Lung (tissue), 12 donors: Measurements from ENCODE around the gene TTL. TPM values are rescaled to one million over a fixed set of nuclear protein-coding genes. Genes with fewer than 3 reads are reported as not detected.

ENCODE experiments used
- ATAC-seq: fragments of 200-7000 bp; cut with Tn5 transposase; one replicate; pipeline ENCODE4 v1.9.1; 2020; ENCODE audit warnings: moderate number of reproducible peaks; ENCODE audit not compliant: insufficient read depth, low FRiP score
- DNase-seq, 3 donors: peaks; one replicate each; pipeline ENCODE4 v3.0.0-alpha.2; 2013 to 2017
- H3K27ac ChIP-seq, 2 donors: one replicate each; pipeline ENCODE4 v1.5.1; 2013; ENCODE audit warnings: mild to moderate bottlenecking in 2 of 2, moderate library complexity in 2 of 2, control low read depth in 1 of 2, inconsistent platforms in 1 of 2, low read depth in 1 of 2, low read length in 1 of 2
- H3K27me3 ChIP-seq, 3 donors: one replicate each; pipeline ENCODE4 v1.5.1; 2013; ENCODE audit warnings: low read length in 2 of 3; ENCODE audit not compliant: control insufficient read depth in 3 of 3, insufficient read depth in 3 of 3
- H3K36me3 ChIP-seq, 4 donors: one replicate each; pipeline ENCODE4 v1.5.1; 2013; ENCODE audit warnings: low read length in 4 of 4, mild to moderate bottlenecking in 1 of 4, moderate library complexity in 1 of 4; ENCODE audit not compliant: control insufficient read depth in 4 of 4, insufficient read depth in 4 of 4
- H3K4me1 ChIP-seq, 5 donors: one replicate each; pipeline ENCODE4 v1.5.1; 2013; ENCODE audit warnings: low read length in 5 of 5, mild to moderate bottlenecking in 2 of 5, moderate library complexity in 1 of 5; ENCODE audit not compliant: control insufficient read depth in 5 of 5, insufficient read depth in 5 of 5
- H3K4me3 ChIP-seq: one replicate; pipeline ENCODE4 v1.5.1; 2013; ENCODE audit warnings: mild to moderate bottlenecking, control low read depth, moderate library complexity
- H3K9ac ChIP-seq, 2 donors: one replicate each; pipeline ENCODE4 v1.5.1; 2013; ENCODE audit warnings: low read length in 2 of 2, control low read depth in 1 of 2; ENCODE audit not compliant: insufficient read depth in 1 of 2
- H3K9me3 ChIP-seq, 4 donors: one replicate each; pipeline ENCODE4 v1.5.1; 2013; ENCODE audit warnings: low read length in 3 of 4, mild to moderate bottlenecking in 1 of 4, moderate library complexity in 1 of 4; ENCODE audit not compliant: control insufficient read depth in 4 of 4, insufficient read depth in 3 of 4
- WGBS, 2 donors: extraction: QIAGEN DNeasy Blood & Tissue Kit; methylation state at CpG; one replicate each; pipeline ENCODE4 v1.1.7; 2013; 5-methylcytosine and 5-hydroxymethylcytosine counted together
- polyA plus RNA-seq, 2 donors: library from polyadenylated mRNA; stranded (reverse); fragments of 200-250 nt; gene quantifications; one replicate each; pipeline ENCODE4 v1.2.1, GENCODE V29; 2013
- total RNA-seq, 2 donors: library from RNA; depleted of rRNA in 1 of 2; stranded (reverse); fragments of >200 nt in 1 of 2; gene quantifications; one replicate each; pipeline ENCODE4 v1.2.1, GENCODE V29; 2014 to 2021
- TF ChIP-seq, protein P1 (sequence below): IDR thresholded peaks from 2 replicates; pipeline ENCODE4 v1.5.1; 2012; ENCODE audit warnings: mild to moderate bottlenecking; ENCODE audit errors: control extremely low read depth, extremely low read depth
- donor health status: control.
- donor health status: control.
- donor health status: Bipolar disorder and iron deficiency.
- donor health status: healthy.
- donor health status: DM: yes; HTN: yes; CAD: no.

The TTL gene
- total and polyA plus RNA-seq, 4 donors, result 12.5 to 32.8 (median 22.8) TPM

DNA sequence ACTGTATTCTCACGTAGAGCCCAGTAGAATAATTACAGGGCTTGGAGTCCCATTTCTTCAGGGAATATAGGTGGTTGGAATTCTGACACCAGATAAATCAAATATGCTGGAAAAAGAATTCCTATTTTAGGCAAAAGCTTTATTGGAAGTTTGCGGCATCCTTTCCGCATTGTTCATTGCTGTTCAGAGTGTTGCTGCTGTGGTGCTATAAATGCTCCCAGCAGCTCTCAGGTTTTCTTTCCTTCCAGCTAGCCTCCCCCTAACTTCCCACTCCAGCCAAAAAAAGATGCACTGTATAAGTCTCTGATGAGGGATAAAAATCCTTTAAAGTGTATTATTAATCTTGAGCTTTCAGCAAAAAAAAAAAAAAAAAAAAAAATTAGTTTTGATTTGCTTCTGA is 34.8 kb downstream of the TTL start:
- H3K27me3 ChIP-seq, result no peaks in the 10 kb centered on the region
- TF ChIP-seq, protein P1, sequence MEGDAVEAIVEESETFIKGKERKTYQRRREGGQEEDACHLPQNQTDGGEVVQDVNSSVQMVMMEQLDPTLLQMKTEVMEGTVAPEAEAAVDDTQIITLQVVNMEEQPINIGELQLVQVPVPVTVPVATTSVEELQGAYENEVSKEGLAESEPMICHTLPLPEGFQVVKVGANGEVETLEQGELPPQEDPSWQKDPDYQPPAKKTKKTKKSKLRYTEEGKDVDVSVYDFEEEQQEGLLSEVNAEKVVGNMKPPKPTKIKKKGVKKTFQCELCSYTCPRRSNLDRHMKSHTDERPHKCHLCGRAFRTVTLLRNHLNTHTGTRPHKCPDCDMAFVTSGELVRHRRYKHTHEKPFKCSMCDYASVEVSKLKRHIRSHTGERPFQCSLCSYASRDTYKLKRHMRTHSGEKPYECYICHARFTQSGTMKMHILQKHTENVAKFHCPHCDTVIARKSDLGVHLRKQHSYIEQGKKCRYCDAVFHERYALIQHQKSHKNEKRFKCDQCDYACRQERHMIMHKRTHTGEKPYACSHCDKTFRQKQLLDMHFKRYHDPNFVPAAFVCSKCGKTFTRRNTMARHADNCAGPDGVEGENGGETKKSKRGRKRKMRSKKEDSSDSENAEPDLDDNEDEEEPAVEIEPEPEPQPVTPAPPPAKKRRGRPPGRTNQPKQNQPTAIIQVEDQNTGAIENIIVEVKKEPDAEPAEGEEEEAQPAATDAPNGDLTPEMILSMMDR, result no peak
- no peak overlapping the region for H3K4me3 ChIP-seq
- H3K9me3 ChIP-seq, result no peaks in the 10 kb centered on the region
- WGBS, 2 donors, result 99% methylated on average over 3 of the region's 3 CpGs
- peaks cover 5 to 19% (median 11%) of the 10 kb centered on the region in 4 donors for H3K36me3 ChIP-seq
- ATAC-seq, result no peak
- DNase-seq, result no peak
- H3K27ac ChIP-seq, result no peak overlapping the region
- no peaks in the 10 kb centered on the region for H3K4me1 ChIP-seq
- H3K9ac ChIP-seq, result no peak overlapping the region

- no peak overlapping the region for H3K9ac ChIP-seq
- no peaks in the 10 kb centered on the region for H3K9me3 ChIP-seq
- ATAC-seq (no peak), DNase-seq (no peak)
- TF ChIP-seq, protein P1, result no peak
- H3K4me1 ChIP-seq, result no peaks in the 10 kb centered on the region
- no peak overlapping the region for H3K4me3 ChIP-seq
- H3K27me3 ChIP-seq, result no peaks in the 10 kb centered on the region
- H3K27ac ChIP-seq, result no peak overlapping the region
- 85 to 96% methylated on average over 7 of the region's 7 CpGs for WGBS, 2 donors
- peaks cover 5 to 20% (median 17%) of the 10 kb centered on the region in 4 donors for H3K36me3 ChIP-seq
These were observed 36.9 kb downstream of the TTL start for GRCh38 chr2:112518807-112519206.

GRCh38 chr2:112519506-112519905 is 37.5 kb downstream of the TTL start:
- 84 to 95% methylated on average over 9 of the region's 9 CpGs for WGBS, 2 donors
- TF ChIP-seq, protein P1, result no peak
- DNase-seq (no peak), ATAC-seq (no peak)
- Histone ChIP-seq H3K27me3 (no peaks in the 10 kb centered on the region), H3K36me3 (peaks cover 2 to 19% (median 15%) of the 10 kb centered on the region in 4 donors), H3K4me1 (no peaks in the 10 kb centered on the region), H3K9me3 (no peaks in the 10 kb centered on the region), H3K27ac (no peak overlapping the region), H3K9ac (no peak overlapping the region), H3K4me3 (no peak overlapping the region)

DNA sequence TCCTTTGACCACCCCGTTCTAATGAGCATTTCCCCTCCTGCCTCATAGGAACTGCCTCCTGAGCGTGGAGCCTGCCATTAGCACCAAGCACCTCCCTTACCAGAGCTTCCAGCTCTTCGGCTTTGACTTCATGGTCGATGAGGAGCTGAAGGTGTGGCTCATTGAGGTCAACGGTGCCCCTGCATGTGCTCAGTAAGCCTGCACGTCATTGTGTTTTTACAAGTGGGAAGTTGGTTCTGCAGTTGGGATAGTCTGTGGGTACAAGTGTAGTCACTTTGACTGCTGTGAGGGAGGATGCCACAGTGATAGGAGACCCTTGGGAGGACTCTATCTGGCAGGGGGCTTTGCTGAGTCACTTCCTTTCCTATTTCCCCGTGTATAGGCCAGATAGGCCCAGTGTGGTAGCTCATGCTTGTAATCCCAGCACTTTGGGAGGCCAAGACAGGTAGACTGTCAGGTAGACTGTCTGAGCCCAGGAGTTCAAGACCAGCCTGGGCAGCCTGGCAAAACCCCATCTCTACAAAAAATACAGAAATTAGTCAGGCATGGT is 38.4 kb downstream of the TTL start:
- H3K36me3 ChIP-seq, result peaks cover 2 to 19% (median 14%) of the 10 kb centered on the region in 4 donors
- no peak overlapping the region for H3K27ac ChIP-seq
- TF ChIP-seq, protein P1, result no peak
- WGBS, 2 donors, result 72 to 86% methylated on average over 7 of the region's 7 CpGs
- H3K4me3 ChIP-seq, result no peak overlapping the region
- H3K27me3 ChIP-seq, result no peaks in the 10 kb centered on the region
- no peak overlapping the region for H3K9ac ChIP-seq
- no peak for DNase-seq
- H3K4me1 ChIP-seq, result no peaks in the 10 kb centered on the region
- no peaks in the 10 kb centered on the region for H3K9me3 ChIP-seq
- ATAC-seq, result no peak
